ENCODE measurements around the gene TJP1.
A peak's percentile ranks its signal among the peaks of the same experiment; 100 is the strongest.

TJP1 gene

DNA sequence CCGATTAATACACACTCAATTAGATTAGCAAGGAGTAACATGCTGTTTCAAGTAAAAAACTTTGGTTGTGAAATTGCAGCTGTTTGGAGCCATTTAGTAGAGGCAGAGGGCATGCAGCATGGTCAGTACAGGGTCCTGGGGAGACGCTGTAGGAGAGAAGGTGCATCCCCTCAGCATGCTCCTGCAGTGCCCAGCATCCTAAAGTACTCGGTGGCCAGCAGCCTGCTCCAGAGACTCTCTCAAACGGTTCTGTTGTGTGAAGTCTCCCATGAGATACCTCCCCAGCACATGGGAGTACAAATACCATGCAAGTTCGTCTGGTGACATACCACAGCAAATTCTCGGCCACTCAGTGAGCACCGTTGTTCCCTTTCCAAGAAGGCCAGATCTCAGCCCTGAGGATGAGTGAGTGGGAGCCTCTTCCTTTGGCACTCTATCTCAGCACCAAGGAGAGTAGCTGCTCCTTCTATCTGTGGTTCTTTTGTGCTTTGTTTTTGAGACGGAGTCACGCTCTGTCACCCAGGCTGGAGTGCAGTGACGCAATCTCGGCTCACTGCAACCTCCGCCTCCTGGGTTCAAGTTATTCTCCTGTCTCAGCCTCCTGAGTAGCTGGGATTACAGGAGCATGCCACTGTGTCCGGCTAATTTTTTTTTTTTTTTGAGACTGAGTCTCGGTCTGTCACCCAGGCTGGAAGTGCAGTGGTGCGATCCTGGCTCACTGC, 72.7 kb downstream of the TJP1 start:
- Histone ChIP-seq H3K27ac (ENCODE audit: low read depth, low read length) (no peak overlapping the region), H3K9me3 (ENCODE audit: insufficient read depth, low read depth, low read length) (no peaks in the 10 kb centered on the region), H3K36me3 (ENCODE audit: control insufficient read depth in 1 of 2, insufficient read depth in 2 of 2, low read length in 2 of 2) (peaks cover 7 to 10% of the 10 kb centered on the region in 2 experiments), H3K18ac (ENCODE audit: low read length) (no peak overlapping the region), H2AK5ac (ENCODE audit: low read length) (no peak overlapping the region), H3K4ac (ENCODE audit: low read depth, low read length) (no peak overlapping the region), H3K79me1 (ENCODE audit: low read length) (no peaks in the 10 kb centered on the region), H3K23ac (ENCODE audit: low read length) (no peak overlapping the region), H2BK12ac (ENCODE audit: low read length) (no peak overlapping the region), H3K27me3 (ENCODE audit: insufficient read depth, low read length) (no peaks in the 10 kb centered on the region), H2AFZ (ENCODE audit: insufficient read depth, low read length, poor library complexity) (no peak overlapping the region), H3K14ac (ENCODE audit: low read length) (no peak overlapping the region), H4K12ac (ENCODE audit: low read depth, low read length) (no peak overlapping the region), H3K79me2 (ENCODE audit: control insufficient read depth, insufficient read depth, low read length, poor library complexity) (no peaks in the 10 kb centered on the region), H4K8ac (ENCODE audit: low read depth, low read length) (no peak overlapping the region), H3K4me2 (ENCODE audit: low read length) (no peak overlapping the region), H4K91ac (ENCODE audit: low read depth, low read length) (no peak overlapping the region), H3K4me1 (ENCODE audit: control insufficient read depth in 1 of 2, insufficient read depth in 2 of 2, low read length in 2 of 2) (no peaks in the 10 kb centered on the region), H2BK5ac (ENCODE audit: low read depth, low read length, poor library complexity) (no peak overlapping the region), H2BK120ac (ENCODE audit: insufficient read depth, low read length, poor library complexity) (no peak overlapping the region), H3K9ac (ENCODE audit: low read length) (no peak overlapping the region), H3K4me3 (ENCODE audit: low read depth, low read length) (no peak overlapping the region)
- no CpG with 5 or more reads among the region's 15 CpGs for WGBS (ENCODE audit: extremely low coverage, insufficient coverage, insufficient read length)
- peak; percentile 76 to 84 for DNase-seq

GRCh38 chr15:29747837-29748417, 74.3 kb downstream of the TJP1 start:
- peak in 1 of 2 donors; percentile 41 for DNase-seq
- Histone ChIP-seq H3K79me1 (ENCODE audit: low read length) (no peaks in the 10 kb centered on the region), H2BK12ac (ENCODE audit: low read length) (no peak overlapping the region), H3K9ac (ENCODE audit: low read length) (no peak overlapping the region), H3K79me2 (ENCODE audit: control insufficient read depth, insufficient read depth, low read length, poor library complexity) (no peaks in the 10 kb centered on the region), H3K4me1 (ENCODE audit: control insufficient read depth in 1 of 2, insufficient read depth in 2 of 2, low read length in 2 of 2) (no peaks in the 10 kb centered on the region), H3K27me3 (ENCODE audit: insufficient read depth, low read length) (no peaks in the 10 kb centered on the region), H3K36me3 (ENCODE audit: control insufficient read depth in 1 of 2, insufficient read depth in 2 of 2, low read length in 2 of 2) (peaks cover 6 to 7% of the 10 kb centered on the region in 2 experiments), H2AK5ac (ENCODE audit: low read length) (no peak overlapping the region), H3K27ac (ENCODE audit: low read depth, low read length) (no peak overlapping the region), H3K4me3 (ENCODE audit: low read depth, low read length) (no peak overlapping the region), H2BK5ac (ENCODE audit: low read depth, low read length, poor library complexity) (no peak overlapping the region), H4K12ac (ENCODE audit: low read depth, low read length) (no peak overlapping the region), H3K9me3 (ENCODE audit: insufficient read depth, low read depth, low read length) (no peaks in the 10 kb centered on the region), H3K4ac (ENCODE audit: low read depth, low read length) (no peak overlapping the region), H3K18ac (ENCODE audit: low read length) (no peak overlapping the region), H3K23ac (ENCODE audit: low read length) (no peak overlapping the region), H2AFZ (ENCODE audit: insufficient read depth, low read length, poor library complexity) (no peak overlapping the region), H4K8ac (ENCODE audit: low read depth, low read length) (no peak overlapping the region), H3K14ac (ENCODE audit: low read length) (no peak overlapping the region), H2BK120ac (ENCODE audit: insufficient read depth, low read length, poor library complexity) (no peak overlapping the region), H3K4me2 (ENCODE audit: low read length) (no peak overlapping the region), H4K91ac (ENCODE audit: low read depth, low read length) (no peak overlapping the region)
- no CpG with 5 or more reads among the region's 3 CpGs for WGBS (ENCODE audit: extremely low coverage, insufficient coverage, insufficient read length)

GRCh38 chr15:29743475-29743874, 78.8 kb downstream of the TJP1 start:
- Histone ChIP-seq H2BK120ac (ENCODE audit: insufficient read depth, low read length, poor library complexity) (no peak overlapping the region), H3K4me2 (ENCODE audit: low read length) (no peak overlapping the region), H3K79me1 (ENCODE audit: low read length) (no peaks in the 10 kb centered on the region), H3K4me1 (ENCODE audit: control insufficient read depth in 1 of 2, insufficient read depth in 2 of 2, low read length in 2 of 2) (no peaks in the 10 kb centered on the region), H3K4ac (ENCODE audit: low read depth, low read length) (no peak overlapping the region), H2AFZ (ENCODE audit: insufficient read depth, low read length, poor library complexity) (no peak overlapping the region), H3K27me3 (ENCODE audit: insufficient read depth, low read length) (no peaks in the 10 kb centered on the region), H3K79me2 (ENCODE audit: control insufficient read depth, insufficient read depth, low read length, poor library complexity) (no peaks in the 10 kb centered on the region), H3K36me3 (ENCODE audit: control insufficient read depth in 1 of 2, insufficient read depth in 2 of 2, low read length in 2 of 2) (peaks cover 9 to 11% of the 10 kb centered on the region in 2 experiments), H2BK5ac (ENCODE audit: low read depth, low read length, poor library complexity) (no peak overlapping the region), H3K27ac (ENCODE audit: low read depth, low read length) (no peak overlapping the region), H4K12ac (ENCODE audit: low read depth, low read length) (no peak overlapping the region), H2AK5ac (ENCODE audit: low read length) (no peak overlapping the region), H3K9me3 (ENCODE audit: insufficient read depth, low read depth, low read length) (no peaks in the 10 kb centered on the region), H3K4me3 (ENCODE audit: low read depth, low read length) (no peak overlapping the region), H2BK12ac (ENCODE audit: low read length) (no peak overlapping the region), H3K23ac (ENCODE audit: low read length) (no peak overlapping the region), H3K14ac (ENCODE audit: low read length) (no peak overlapping the region), H4K91ac (ENCODE audit: low read depth, low read length) (no peak overlapping the region), H4K8ac (ENCODE audit: low read depth, low read length) (no peak overlapping the region), H3K18ac (ENCODE audit: low read length) (no peak overlapping the region), H3K9ac (ENCODE audit: low read length) (no peak overlapping the region)
- no peak for DNase-seq
- whole genome bisulfite sequencing (ENCODE audit: extremely low coverage, insufficient coverage, insufficient read length): no CpG with 5 or more reads among the region's 3 CpGs

GRCh38 chr15:29740692-29741311, 81.5 kb downstream of the TJP1 start:
- WGBS (ENCODE audit: extremely low coverage, insufficient coverage, insufficient read length): no CpG with 5 or more reads among the region's 1 CpG
- H3K79me1 ChIP-seq (ENCODE audit: low read length): no peaks in the 10 kb centered on the region
- H3K9me3 ChIP-seq (ENCODE audit: insufficient read depth, low read depth, low read length): no peaks in the 10 kb centered on the region
- H3K27me3 ChIP-seq (ENCODE audit: insufficient read depth, low read length): no peaks in the 10 kb centered on the region
- H3K4me1 ChIP-seq (ENCODE audit: control insufficient read depth in 1 of 2, insufficient read depth in 2 of 2, low read length in 2 of 2): peaks cover 2 to 6% of the 10 kb centered on the region in 2 experiments
- no peak overlapping the region for H4K91ac ChIP-seq (ENCODE audit: low read depth, low read length)
- H4K8ac ChIP-seq (ENCODE audit: low read depth, low read length): no peak overlapping the region
- no peak overlapping the region for H3K23ac ChIP-seq (ENCODE audit: low read length)
- H2BK120ac ChIP-seq (ENCODE audit: insufficient read depth, low read length, poor library complexity): no peak overlapping the region
- H2BK5ac ChIP-seq (ENCODE audit: low read depth, low read length, poor library complexity): no peak overlapping the region
- no peak overlapping the region for H2AK5ac ChIP-seq (ENCODE audit: low read length)
- no peak overlapping the region for H3K14ac ChIP-seq (ENCODE audit: low read length)
- H3K4me2 ChIP-seq (ENCODE audit: low read length): no peak overlapping the region
- H4K12ac ChIP-seq (ENCODE audit: low read depth, low read length): no peak overlapping the region
- no peak for DNase-seq
- H2AFZ ChIP-seq (ENCODE audit: insufficient read depth, low read length, poor library complexity): no peak overlapping the region
- no peak overlapping the region for H3K27ac ChIP-seq (ENCODE audit: low read depth, low read length)
- H2BK12ac ChIP-seq (ENCODE audit: low read length): no peak overlapping the region
- peaks cover 7 to 11% of the 10 kb centered on the region in 2 experiments for H3K36me3 ChIP-seq (ENCODE audit: control insufficient read depth in 1 of 2, insufficient read depth in 2 of 2, low read length in 2 of 2)
- no peak overlapping the region for H3K18ac ChIP-seq (ENCODE audit: low read length)
- no peak overlapping the region for H3K4ac ChIP-seq (ENCODE audit: low read depth, low read length)
- no peaks in the 10 kb centered on the region for H3K79me2 ChIP-seq (ENCODE audit: control insufficient read depth, insufficient read depth, low read length, poor library complexity)
- no peak overlapping the region for H3K4me3 ChIP-seq (ENCODE audit: low read depth, low read length)
- no peak overlapping the region for H3K9ac ChIP-seq (ENCODE audit: low read length)

Data from trophoblast cell (in vitro differentiated cells and primary cell).